GM19025 (cell line): ENCODE results near the gene ZNF583.

Source experiments
- ATAC-seq: cut with Tn5 transposase; IDR thresholded peaks from one replicate; pipeline ENCODE4 v1.9.1; 2021; ENCODE audit warnings: mild to moderate bottlenecking, low read depth, moderate library complexity; ENCODE audit not compliant: unreplicated experiment

The ZNF583 gene

GRCh38 chr19:56403764-56404704, at the start of gene ZNF583:
Gene ZNF583, plus strand, starts transcription at chr19:56404332. Its CDS starts 2,783 bp downstream, at chr19:56407115.
- peak; percentile 85 for ATAC-seq

DNA sequence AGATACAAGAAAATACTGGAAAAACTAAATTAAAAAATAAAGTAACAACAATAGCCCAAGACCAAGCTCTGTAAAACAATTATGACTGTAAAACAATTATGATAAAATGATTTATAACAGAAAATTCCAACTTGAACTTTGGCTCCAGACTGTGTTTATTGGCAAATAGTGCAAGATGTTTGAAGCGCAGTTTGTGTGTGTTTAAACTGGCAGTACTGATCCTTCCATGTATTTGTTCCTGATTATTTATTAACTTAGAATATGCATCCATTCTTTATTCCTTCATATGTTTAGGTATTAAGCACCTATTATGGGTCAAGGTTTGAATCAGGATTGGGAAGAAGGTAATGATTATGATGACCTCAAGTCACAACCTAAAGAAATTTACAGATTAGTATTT, 48.6 kb upstream of the ZNF583 start:
- ATAC-seq: no peak

GRCh38 chr19:56356944-56357343, 47.2 kb upstream of the ZNF583 start:
- no peak for ATAC-seq

GRCh38 chr19:56360841-56361240, 43.3 kb upstream of the ZNF583 start:
- ATAC-seq: no peak

DNA sequence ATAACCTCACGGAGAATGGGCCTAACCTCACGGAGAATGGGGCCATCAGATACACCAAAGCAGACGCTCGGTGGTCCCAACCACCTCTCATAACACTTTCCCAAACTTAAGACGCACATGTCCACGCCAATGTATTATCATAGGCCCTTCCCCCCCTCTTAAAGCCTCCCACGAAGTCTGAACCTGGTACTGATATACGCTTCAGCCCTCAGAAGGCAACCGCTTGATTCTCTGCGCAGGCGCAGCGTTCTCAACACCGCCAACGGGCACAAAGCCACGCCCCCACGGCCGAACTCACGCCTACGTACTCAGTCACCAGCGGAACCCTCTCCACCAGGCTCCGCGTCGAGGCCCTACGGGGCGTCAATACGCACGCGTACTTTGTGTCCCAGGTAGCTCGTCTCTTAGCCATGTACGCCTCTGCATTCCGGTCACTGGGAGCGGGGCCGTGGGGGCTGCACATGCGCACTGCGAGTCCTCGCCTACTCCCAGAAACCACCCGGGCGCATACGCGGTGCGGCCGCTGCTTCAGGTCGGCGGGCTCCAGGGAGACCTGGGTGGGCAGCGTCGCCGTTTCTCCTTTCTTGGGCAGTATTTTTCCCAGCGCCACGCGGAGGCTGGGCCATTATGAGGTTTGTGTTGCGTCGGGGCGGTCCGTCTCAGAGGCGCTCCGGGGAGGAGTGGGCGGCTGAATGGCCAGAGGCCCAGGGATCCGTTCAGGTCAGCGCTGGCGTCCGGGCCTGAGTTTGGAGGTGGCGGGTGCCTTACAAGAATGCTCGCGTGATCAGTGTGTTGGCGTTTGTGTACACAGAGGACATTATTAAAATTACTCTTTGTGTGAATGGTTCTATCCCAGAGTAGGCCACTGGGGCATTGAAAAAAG, 36.1 kb upstream of the ZNF583 start:
- ATAC-seq: no peak

- ATAC-seq: no peak
Observed at GRCh38 chr19:56369886-56370676, 34.1 kb upstream of the ZNF583 start.

DNA sequence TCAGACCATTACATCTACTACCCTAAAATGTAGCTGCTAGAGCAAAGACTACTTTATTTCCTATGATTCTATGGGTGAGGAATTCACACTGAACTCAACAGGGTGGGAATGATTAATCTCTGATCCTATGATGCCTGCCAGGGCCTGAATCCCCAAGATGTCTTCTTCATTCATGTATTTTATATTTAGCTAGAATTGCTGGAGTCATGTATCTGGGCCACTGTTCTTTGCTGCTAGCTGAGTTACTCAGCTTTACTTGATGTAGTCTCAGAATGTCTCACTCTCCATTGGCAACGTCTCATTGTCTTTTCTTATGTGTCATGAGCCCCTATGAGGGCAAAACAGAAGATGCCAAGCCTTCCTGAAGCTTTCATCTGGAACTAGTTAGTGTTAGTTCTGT, 31.9 kb upstream of the ZNF583 start:
- ATAC-seq: no peak

DNA sequence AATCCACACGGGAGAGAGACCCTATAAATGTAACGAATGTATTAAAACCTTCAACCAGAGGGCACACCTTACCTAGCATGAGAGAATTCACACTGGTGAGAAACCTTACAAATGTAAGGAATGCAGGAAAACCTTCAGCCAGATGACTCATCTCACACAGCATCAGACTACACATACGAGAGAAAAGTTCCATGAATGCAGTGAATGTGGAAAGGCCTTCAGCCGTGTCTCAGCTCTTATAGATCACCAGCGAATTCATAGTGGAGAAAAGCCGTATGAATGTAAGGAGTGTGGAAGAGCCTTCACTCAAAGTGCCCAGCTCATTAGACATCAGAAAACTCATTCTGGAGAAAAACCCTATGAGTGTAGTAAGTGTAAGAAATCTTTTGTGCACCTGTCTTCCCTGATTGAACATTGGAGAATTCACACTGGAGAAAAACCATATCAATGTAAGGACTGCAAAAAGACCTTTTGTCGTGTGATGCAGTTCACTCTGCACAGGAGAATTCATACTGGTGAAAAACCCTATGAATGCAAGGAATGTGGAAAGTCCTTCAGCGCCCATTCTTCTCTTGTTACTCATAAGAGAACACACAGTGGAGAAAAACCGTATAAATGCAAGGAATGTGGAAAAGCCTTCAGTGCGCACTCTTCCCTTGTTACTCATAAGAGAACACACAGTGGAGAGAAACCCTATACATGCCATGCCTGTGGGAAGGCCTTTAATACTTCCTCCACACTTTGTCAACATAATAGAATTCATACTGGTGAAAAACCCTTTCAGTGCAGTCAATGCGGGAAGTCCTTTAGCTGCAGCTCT, 26.8 kb upstream of the ZNF583 start:
- ATAC-seq: no peak

DNA sequence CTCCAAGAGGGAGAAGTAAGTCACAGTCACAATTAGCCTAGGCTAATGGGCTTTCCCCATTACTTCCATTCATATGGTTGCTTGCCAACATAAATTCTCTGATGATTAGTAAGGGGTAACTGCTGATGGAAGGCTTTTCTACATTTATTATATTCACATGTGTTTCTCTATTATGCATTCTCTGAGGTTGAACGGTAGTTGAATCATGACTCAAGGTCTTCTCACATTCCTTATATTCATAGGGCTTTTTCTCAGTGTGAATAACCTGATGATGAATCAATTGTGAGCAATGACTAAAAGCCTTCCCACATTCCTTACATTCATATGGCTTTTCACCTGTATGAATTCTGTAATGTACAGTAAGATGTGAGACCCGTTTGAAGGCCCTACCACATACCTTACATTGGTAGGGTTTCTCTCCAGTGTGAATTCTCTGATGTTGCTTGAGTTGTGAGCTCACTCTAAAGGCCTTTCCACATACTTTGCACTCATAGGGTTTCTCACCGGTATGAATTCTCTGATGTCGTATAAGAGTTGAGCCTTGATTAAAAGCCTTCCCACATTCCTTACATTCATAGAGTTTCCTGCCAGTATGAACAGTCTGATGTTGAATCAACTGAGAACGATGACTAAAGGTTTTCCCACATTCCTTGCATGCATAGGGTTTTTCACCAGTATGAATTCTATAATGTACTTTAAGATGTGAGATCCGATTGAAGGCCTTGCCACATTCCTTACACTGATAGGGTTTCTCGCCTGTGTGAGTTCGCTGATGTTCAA, 20.1 kb upstream of the ZNF583 start:
- no peak for ATAC-seq

- peak; percentile 74 for ATAC-seq
Observed at GRCh38 chr19:56393119-56394012, 10.8 kb upstream of the ZNF583 start, which contains the start of gene ZNF582. Gene ZNF582, minus strand, starts transcription at chr19:56393534. Its CDS starts 1,782 bp downstream, at chr19:56391752.

GRCh38 chr19:56398809-56399208, 5.3 kb upstream of the ZNF583 start:
- no peak for ATAC-seq

GRCh38 chr19:56400485-56400884, 3.6 kb upstream of the ZNF583 start:
- ATAC-seq: no peak

- ATAC-seq: no peak
Observed at GRCh38 chr19:56403261-56403660, 871 bp upstream of the ZNF583 start.

DNA sequence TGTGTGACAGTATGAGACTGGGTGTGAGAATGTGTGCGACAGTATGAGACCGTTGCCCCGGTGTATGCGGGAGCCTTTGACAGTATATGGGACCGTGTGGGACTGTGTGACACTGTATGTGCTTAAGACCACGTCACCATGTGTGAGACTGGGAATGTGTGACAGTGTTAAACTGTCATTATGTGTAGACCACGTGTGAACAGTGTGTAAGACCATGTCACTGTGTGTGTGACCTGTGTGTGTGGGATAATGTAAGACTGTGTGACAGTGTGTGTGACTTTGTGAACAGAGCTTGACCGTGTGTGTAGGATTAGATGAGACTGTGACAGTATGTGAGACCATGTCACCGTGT, 549 bp downstream of the ZNF583 start:
- no peak for ATAC-seq

GRCh38 chr19:56405062-56405461, 930 bp downstream of the ZNF583 start:
- ATAC-seq: no peak

GRCh38 chr19:56423276-56423984, 19.3 kb downstream of the ZNF583 start:
- ATAC-seq: no peak

DNA sequence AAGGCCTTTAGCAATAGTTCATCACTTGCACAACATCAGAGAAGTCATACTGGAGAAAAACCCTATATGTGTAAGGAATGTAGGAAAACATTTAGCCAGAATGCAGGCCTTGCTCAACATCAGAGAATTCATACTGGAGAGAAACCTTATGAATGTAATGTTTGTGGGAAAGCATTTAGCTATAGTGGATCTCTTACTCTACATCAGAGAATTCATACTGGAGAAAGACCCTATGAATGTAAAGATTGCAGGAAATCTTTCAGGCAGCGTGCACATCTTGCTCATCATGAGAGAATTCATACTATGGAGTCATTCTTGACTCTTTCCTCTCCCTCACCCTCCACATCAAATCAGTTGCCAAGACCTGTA, 19.8 kb downstream of the ZNF583 start:
- ATAC-seq: no peak
